Left kidney (tissue), 2 donors: ENCODE measurements around the gene ITSN1. TPM values are rescaled to one million over a fixed set of nuclear protein-coding genes. Genes with fewer than 3 reads are reported as not detected.

Source experiments
- DNase-seq: peaks from one replicate; pipeline ENCODE4 v3.0.0-alpha.2; 2013
- polyA plus RNA-seq: library from polyadenylated mRNA; unstranded; fragments of 120-200 nt; gene quantifications from one replicate; pipeline ENCODE4 v1.2.1, GENCODE V29; 2013; ENCODE audit not compliant: insufficient read length

The ITSN1 gene
- polyA plus RNA-seq, 1 donor = 56.2 TPM

- no peak for DNase-seq
Observed at GRCh38 chr21:33840771-33841170, 198.5 kb downstream of the ITSN1 start.

DNA sequence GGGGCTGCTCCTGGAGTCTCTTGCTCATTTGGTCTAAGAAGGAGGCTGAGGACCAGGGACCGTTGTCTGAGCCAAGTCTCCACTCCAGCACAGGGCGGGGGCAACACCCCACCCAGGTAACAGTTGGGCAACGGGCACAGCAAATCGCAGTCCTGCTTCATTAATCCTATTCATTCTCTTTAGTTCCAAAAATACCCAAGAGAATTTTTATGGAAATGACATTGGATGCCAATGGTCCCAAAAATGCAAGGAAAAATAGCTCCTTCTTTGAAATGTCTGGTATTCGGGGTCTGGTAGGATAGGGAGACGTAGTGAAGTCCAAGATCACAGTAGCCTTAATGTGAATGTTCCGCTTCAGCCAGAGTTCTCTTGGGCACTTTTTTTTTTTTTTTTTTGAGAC lies 199.3 kb downstream of the ITSN1 start:
- DNase-seq = no peak

DNA sequence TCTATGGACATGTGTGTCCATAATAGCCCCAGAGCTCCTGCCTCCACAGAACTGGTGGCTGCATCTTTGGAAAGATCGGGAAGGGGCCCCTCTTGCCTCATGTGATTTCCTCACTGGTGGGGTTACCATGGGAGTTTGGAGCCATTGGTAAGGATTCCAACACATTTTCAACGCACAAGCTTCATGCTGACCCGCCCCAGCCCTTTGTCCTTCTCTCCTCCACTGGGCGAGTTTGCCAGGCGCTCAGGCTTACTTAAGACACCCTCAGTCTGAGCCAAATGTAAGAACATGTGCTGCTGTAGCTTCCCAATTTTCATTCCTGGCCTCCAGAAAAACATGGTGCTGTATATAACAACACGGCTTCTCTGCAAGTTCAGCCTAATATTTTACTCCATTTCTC lies 200.9 kb downstream of the ITSN1 start:
- DNase-seq = no peak

DNA sequence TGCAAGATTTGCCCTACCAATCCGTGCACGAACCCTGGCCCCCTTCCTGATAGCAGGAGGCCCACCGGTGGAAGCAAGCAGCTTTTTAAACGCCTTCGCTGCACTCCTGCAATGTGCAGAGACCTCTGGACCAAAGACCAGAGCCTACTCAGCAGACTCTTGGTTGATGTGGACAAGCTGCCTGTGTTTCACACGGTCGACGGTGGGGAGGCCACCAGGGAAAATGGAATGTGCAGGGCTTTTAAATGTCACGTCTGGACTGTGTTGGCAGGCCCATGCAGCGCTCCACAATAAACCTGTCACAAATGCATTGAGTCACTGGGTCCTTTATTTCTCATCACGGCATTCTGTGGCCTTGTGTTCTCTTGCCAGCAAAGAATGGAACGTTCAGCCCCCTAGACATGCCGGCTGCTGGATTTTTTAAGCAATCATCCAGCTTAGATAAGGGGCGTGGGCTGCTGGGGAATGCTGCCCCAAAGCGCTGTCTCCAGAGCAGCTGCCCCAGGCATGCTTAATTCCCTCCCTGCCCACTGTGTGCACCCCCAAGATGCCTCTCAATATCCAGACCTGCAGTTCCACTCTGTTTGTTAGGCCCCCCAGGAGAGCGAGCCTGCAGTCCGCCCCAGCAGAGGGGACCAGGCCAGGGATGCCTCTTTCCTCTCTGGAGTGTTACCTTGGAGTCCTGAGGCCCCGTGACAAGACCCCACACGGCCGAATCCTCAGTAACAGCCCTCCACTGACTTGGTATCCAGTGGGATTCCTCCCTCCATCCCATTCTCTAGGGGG lies 202.0 kb downstream of the ITSN1 start:
- peak; percentile 54 for DNase-seq

GRCh38 chr21:33844890-33845205 lies 202.5 kb downstream of the ITSN1 start:
- DNase-seq = no peak

GRCh38 chr21:33846141-33846540 lies 203.8 kb downstream of the ITSN1 start:
- no peak for DNase-seq

DNA sequence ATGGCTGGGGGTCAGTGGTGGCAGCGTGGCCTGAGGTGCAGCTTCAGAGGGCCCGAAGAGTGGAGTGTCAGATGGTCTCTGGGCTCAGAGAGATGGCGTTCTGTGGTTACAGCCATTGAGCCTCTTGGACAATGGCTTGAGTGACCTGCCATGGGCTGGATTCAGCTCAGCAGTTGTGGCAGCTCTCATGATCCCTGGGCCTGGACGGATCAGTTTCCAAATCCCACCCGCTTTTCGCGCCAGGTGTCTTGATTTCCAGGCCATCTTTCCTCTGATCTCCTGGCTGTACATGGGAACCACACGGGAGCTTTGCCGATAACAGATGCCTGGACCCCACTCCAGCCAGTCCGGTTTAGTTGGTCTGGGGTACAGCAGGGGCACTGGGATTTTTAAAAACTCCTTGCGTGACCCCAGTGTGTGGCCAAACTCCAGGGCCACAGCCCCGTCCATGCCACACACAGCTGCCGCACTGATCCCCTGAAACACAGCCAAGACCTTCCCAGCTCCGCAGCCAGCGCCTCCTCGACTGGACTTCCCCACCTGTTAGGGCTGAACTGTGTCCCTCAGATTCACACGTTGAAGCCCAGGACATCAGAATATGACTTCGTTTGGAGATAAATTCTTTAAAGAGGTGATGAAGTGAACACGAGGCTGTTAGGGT lies 205.4 kb downstream of the ITSN1 start:
- DNase-seq = no peak

GRCh38 chr21:33848249-33848953 lies 206.1 kb downstream of the ITSN1 start:
- DNase-seq = peak; percentile 63

DNA sequence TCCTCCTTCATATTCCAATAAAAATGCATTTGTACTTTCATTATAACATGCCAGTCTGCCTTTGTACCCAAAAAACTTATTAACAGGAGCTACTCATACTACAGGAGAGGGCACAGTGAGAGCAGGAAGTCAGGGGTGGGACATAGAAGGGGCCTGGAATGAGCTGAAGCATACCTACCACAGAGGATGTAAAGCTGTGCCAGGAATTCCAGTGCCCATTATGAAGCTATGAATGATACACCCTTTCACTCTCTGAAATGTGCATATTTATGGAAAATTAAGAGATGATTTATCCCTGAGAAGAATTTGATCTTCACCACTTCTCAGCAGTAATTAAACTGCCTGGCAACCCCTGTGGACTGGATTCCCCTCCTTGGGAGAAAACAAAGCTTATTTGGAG lies 207.5 kb downstream of the ITSN1 start:
- DNase-seq = no peak

- DNase-seq = no peak
Observed at GRCh38 chr21:33850401-33850800, 208.1 kb downstream of the ITSN1 start.

- DNase-seq = no peak
Observed at GRCh38 chr21:33850985-33851384, 208.7 kb downstream of the ITSN1 start.

GRCh38 chr21:33852485-33852884 lies 210.2 kb downstream of the ITSN1 start:
- DNase-seq = no peak

DNA sequence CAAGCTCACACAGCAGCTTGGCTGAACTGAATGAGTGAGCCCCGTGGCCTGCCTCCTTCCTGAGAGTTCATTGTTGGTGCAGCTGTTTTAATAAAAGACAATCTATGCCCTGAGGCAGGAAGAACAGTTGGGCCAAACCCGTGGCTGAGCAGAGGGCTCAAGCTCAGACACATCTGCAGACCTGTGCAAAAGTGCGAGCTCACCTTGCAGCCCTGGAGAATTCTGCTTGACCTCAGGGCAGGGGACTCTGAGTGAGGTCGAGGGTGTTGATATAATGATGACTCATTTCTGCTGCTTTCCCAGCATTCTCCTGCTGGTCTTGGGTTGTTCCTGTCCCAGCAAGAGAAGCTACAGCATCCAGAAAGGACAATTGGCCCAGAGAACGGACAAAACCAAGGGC lies 212.3 kb downstream of the ITSN1 start:
- no peak for DNase-seq

DNA sequence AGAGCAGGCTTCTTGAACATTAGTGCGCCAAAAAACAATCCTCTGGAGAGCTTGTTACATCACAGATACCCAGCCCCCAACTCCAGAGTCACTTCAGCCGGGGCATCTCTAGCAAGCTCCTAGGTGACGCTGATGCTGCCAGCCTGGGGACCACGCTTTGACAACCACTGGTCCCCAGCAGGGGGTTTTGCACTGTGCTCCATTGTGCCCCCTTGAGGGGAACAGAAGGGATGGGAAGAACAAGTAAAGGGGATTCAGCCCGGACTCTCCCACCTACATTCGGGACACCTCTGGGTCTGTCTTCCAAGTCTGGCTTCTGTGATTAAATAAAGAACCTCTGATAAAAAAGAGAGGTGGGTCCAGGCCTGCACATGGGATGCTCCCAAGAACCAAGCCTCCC lies 212.9 kb downstream of the ITSN1 start:
- no peak for DNase-seq

GRCh38 chr21:33856893-33857527 lies 214.7 kb downstream of the ITSN1 start:
- DNase-seq = no peak

GRCh38 chr21:33857846-33858666 lies 215.8 kb downstream of the ITSN1 start:
- DNase-seq = no peak

DNA sequence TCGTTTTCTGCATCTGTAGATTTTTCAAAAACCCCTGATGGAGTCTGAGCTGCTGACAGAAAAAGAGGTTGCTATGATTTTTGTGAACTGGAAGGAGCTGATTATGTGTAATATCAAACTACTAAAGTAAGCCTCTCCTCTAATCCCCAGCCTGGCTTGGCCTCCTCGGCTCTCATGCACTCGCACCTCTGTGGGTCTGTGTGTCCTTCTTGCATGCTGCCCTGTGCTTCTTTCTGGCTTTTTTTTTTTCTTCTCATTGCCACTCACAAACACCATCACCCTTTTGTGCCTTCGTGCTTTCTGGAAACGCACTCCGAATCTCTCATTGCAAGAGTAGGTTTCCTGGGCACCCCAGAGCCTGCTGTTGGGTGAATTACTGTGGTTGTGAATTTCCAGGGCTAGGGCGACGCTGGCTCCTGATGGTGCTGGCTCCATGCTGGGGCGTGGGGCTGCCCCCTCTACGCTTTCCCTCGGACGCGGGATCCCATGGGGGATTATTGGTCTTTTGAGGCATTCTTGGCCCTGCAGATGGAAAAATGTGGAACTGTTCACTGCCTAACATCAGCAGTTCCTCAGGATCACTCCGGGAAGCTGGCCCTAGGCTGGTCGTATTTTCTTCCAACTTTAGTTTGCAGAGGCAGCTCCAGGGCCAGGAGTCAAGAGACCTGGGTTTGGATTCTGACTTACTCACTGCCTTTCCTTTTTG lies 216.5 kb downstream of the ITSN1 start:
- no peak for DNase-seq

- no peak for DNase-seq
Observed at GRCh38 chr21:33859373-33860102, 217.2 kb downstream of the ITSN1 start.

DNA sequence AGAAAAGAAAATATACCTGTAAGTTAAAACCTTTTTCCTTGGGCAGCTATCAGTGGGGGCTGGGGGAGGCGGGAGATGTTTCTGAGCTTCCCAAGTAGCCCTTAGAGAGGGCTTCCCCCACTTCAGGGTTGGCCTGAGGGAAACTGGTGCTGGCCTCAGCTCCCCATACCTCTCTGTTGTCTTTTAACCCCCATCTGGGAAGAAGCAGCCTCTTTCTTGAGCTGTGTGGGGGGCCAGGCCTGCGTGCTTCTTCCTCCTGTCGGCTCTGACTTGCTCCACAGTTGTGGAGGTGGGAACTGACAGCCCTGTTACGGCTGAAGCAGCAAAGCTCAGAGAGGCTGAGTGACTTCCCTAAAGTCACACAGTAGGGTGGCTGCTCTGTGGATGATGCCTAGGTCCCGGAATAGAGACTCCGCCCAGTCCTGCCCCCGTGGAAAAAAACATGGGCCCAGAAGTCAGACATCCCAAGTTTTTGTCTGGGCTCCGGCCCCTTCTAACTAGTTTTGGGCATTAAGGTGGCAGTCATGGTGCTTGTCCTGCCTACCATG lies 218.1 kb downstream of the ITSN1 start:
- no peak for DNase-seq

- no peak for DNase-seq
Observed at GRCh38 chr21:33861125-33861524, 218.8 kb downstream of the ITSN1 start.
